Astrocyte of the spinal cord (primary cell): ENCODE measurements around the gene EXOC4.
"Not testable (repeated sequence)": the region's sequence is repeated elsewhere in the genome, so short reads cannot be mapped to it uniquely, and the experiment has no call there.

Experiments used
- DNase-seq: peaks from one replicate; pipeline ENCODE4 v3.0.0; 2011; ENCODE audit warnings: low read depth, low spot score
- H3K4me3 ChIP-seq: 2 replicates; pipeline ENCODE4 v1.5.1; 2011; ENCODE audit warnings: low read depth, mild to moderate bottlenecking, low read length, moderate library complexity
- in situ Hi-C: cut with HindIII; loops from 2 replicates; pipeline ENCODE4 v1.10.0; 2017; ENCODE audit warnings: low sequenced_read_pairs
- TF ChIP-seq, protein P1 (sequence below): IDR thresholded peaks from 2 replicates; pipeline ENCODE4 v1.5.1; 2012; ENCODE audit warnings: low read depth, mild to moderate bottlenecking, low read length, inconsistent platforms

Gene EXOC4

DNA sequence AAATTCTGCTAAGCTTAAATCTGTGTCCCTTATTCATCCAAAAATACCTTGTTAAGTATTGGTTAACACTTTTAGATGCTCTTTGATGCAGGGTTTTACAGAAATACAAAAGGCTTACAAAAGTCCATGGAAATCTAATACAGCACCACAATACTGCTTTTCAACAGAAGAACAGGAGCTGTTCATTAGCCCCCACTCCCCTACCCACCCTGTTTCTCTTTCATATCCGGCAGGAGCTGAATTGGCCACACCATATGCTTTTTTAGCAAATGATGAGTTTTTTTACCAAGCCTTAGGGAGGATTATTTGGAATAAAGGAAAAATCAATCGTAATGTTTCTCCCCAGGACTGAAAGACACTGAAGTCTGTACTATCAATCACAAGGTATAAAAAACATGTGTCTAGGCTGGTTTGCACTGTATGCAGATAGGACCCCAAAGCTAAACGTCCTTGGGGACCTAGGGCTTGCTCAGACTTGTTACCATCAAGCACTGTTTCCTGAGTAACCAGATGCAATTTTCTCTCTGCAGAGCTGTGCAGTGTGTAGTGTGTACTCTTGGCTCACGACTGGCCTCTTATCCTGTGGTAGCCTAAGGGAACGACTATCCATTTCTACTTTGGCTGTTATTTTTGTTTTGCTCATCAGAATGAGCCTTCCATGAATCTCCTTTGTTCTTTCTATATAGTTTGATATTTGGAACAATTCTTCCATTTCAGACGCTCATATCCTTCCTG lies 731.0 kb downstream of the EXOC4 start:
- no peak overlapping the region for H3K4me3 ChIP-seq
- no peak for DNase-seq
- TF ChIP-seq, protein P1, sequence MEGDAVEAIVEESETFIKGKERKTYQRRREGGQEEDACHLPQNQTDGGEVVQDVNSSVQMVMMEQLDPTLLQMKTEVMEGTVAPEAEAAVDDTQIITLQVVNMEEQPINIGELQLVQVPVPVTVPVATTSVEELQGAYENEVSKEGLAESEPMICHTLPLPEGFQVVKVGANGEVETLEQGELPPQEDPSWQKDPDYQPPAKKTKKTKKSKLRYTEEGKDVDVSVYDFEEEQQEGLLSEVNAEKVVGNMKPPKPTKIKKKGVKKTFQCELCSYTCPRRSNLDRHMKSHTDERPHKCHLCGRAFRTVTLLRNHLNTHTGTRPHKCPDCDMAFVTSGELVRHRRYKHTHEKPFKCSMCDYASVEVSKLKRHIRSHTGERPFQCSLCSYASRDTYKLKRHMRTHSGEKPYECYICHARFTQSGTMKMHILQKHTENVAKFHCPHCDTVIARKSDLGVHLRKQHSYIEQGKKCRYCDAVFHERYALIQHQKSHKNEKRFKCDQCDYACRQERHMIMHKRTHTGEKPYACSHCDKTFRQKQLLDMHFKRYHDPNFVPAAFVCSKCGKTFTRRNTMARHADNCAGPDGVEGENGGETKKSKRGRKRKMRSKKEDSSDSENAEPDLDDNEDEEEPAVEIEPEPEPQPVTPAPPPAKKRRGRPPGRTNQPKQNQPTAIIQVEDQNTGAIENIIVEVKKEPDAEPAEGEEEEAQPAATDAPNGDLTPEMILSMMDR, result no peak
- in situ Hi-C loops, result no loop called here

DNA sequence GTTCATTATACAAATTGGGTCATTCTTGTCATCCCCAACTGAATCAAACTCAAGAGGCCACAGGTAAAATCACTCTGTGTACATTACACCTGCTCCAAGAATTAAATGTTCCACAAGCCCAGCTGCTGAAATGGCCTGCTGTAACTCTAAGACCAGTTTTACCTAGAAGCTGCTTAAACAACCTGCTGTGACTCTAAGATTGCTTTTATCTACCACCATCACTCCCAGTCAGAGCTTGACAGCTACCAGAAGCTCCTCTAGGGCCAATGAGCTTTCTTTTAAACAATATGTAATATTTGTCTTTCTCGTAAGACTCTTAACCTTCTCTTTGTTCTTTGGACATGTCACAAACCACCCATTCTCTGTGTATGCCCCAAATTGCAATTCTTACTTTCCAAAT lies 732.4 kb downstream of the EXOC4 start:
- in situ Hi-C loops, result no loop called here
- no peak for DNase-seq
- H3K4me3 ChIP-seq, result no peak overlapping the region
- TF ChIP-seq, protein P1, result no peak

DNA sequence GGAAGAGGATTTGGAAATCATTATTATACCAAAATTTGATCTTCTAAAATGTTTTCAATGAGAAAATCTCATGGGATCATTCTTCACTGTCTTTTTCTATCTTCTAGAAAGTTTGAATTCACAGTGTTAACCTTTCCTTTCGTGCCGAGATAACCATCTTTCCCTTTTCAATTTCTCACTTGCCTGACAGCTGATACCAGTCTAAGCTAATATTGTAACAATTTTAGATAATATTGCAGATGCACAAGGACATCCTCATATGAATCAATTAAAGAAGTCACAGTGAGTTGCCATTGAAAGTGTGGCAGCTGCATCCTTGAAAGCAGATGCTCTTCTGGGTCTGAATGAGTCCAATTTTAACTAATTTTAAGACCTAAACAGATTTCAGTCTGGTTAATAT lies 734.7 kb downstream of the EXOC4 start:
- H3K4me3 ChIP-seq, result no peak overlapping the region
- DNase-seq, result no peak
- in situ Hi-C loops, result no loop called here
- TF ChIP-seq, protein P1, result no peak

DNA sequence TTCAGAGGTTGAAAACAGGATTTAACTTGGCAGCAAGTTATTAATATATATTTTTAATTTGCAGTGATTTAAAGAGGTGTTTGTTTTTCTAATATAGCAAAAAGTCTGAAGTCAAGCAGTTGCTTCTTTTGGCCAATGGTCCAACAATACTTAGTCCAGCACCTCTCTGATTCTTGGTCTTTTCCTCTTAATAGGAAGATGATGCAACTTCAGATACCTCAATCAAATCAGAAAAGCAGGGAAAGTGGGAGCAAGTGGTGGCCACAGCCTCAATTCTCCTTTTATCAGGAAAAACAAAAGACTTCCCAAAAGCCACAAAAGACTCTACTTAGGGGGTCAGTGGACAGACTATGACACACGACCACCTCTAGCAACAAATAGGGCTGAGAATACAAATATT lies 740.7 kb downstream of the EXOC4 start:
- TF ChIP-seq, protein P1, result no peak
- no peak overlapping the region for H3K4me3 ChIP-seq
- no peak for DNase-seq
- in situ Hi-C loops, result no loop called here

DNA sequence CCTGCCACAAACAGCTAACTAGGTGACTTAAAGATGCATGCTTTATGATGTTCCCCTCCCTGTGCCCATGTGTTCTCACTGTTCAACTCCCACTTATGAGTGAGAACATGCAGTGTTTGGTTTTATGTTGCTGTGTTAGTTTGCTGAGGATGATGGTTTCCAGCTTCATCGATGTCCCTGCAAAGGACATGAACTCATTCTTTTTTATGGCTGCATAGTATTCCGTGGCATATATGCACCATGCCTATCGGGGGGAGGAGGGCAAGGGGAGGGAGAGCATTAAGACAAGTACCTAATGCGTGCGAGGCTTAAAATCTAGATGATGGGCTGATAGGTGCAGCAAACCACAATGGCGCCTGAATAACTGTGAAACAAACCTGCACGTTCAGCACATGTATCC lies 741.2 kb downstream of the EXOC4 start:
- DNase-seq, H3K4me3 ChIP-seq, in situ Hi-C loops: not testable (repeated sequence)

DNA sequence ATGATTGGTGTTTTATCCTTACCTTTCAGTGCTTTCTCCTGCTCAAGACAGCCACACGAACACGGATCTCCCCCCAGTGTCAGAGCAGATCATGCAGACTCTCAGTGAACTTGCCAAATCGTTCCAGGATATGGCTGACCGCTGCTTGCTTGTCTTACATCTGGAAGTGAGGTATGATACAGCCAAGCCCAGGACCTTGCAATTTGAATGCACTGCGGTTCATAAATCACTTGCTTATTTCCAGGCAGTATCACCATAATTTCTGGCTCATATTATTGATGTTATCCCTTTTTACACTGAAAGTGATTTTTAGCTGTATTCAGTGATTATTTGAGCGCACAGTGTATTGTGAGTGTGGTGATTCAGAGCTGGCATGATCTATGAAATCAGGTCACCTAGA lies 744.6 kb downstream of the EXOC4 start:
- TF ChIP-seq, protein P1, result no peak
- no peak for DNase-seq
- H3K4me3 ChIP-seq, result no peak overlapping the region
- in situ Hi-C loops, result no loop called here

DNA sequence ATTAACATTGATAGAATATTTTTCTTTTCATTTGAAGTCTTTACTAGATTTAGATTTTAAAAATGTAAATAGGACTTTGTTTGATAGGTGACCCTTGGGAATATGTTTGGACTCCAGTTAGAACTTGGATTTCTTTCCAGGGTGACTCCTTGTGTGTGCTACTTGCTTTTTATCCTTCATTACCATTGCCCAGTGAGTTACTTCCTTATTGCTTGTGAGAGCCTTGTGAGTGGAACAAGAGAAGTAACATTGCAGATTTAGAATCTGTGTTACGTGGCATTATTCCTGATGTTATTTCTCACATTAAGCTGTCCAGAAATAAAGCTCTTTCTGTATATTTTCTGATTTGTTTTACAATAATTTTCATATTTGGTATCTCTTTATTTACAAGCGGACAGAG lies 746.3 kb downstream of the EXOC4 start:
- H3K4me3 ChIP-seq, result no peak overlapping the region
- in situ Hi-C loops, result no loop called here
- DNase-seq, result no peak
- TF ChIP-seq, protein P1, result no peak
